OCI-LY7 (cell line): ENCODE data around the gene CNTN5. TPM values are rescaled to one million over a fixed set of nuclear protein-coding genes. Genes with fewer than 3 reads are reported as not detected.

ENCODE experiments used
- BruUV-seq: library from RNA; stranded (reverse); fragments of 400-500 nt; replicated peaks from 2 replicates; lab custom pipeline; 2021; lab: Mats Ljungman, UMichigan
- CTCF ChIA-PET: fragments of 300-600 bp; sonication (Branson Sonifier 250); formaldehyde crosslinking; loops from one replicate; lab custom pipeline; 2022; ENCODE audit warnings: antibody characterized with exemption; ENCODE audit not compliant: unreplicated experiment; lab: Charles Lee
- POLR2A ChIA-PET: fragments of 300-600 bp; sonication (Branson Sonifier 250); formaldehyde crosslinking; loops from one replicate; lab custom pipeline; 2022; ENCODE audit warnings: antibody characterized with exemption; lab: Charles Lee
- DNase-seq: peaks from one replicate; pipeline ENCODE4 v3.0.0-alpha.2; 2015; ENCODE audit warnings: low spot score
- H2AFZ ChIP-seq: fragments of 200-600 bp; sonication (generic), shearing (Covaris generic); 2 replicates; pipeline ENCODE4 v1.6.1; 2014; ENCODE audit warnings: mild to moderate bottlenecking, antibody characterized with exemption, low read length, moderate library complexity
- H3K27ac ChIP-seq: fragments of 200-600 bp; sonication (generic); 2 replicates; pipeline ENCODE4 v1.5.1; 2014; ENCODE audit warnings: mixed run types, low read depth, mild to moderate bottlenecking, moderate library complexity, low read length, inconsistent platforms; ENCODE audit not compliant: poor library complexity, severe bottlenecking
- H3K36me3 ChIP-seq: fragments of 200-600 bp; sonication (generic); 2 replicates; pipeline ENCODE4 v1.6.1; 2014; ENCODE audit warnings: mild to moderate bottlenecking, antibody characterized with exemption, low read length, moderate library complexity, mixed read lengths; ENCODE audit not compliant: insufficient read depth
- H3K4me1 ChIP-seq: fragments of 200-600 bp; sonication (generic); 2 replicates; pipeline ENCODE4 v1.5.1; 2014; ENCODE audit warnings: mild to moderate bottlenecking, low read length; ENCODE audit not compliant: insufficient read depth, poor library complexity, severe bottlenecking
- H3K4me2 ChIP-seq: fragments of 200-600 bp; sonication (generic); 2 replicates; pipeline ENCODE4 v1.6.1; 2014; ENCODE audit warnings: mild to moderate bottlenecking, low read length
- H3K4me3 ChIP-seq: fragments of 200-600 bp; sonication (generic); 2 replicates; pipeline ENCODE4 v1.5.1; 2014; ENCODE audit warnings: mild to moderate bottlenecking, low read depth, low read length; ENCODE audit not compliant: poor library complexity, severe bottlenecking
- H3K79me2 ChIP-seq: fragments of 200-600 bp; sonication (generic); 2 replicates; pipeline ENCODE4 v1.6.1; 2016; ENCODE audit warnings: low read depth, mild to moderate bottlenecking, low read length, moderate library complexity, mixed read lengths; ENCODE audit not compliant: insufficient read depth
- H3K9me2 ChIP-seq: fragments of 200-600 bp; sonication (generic); 2 replicates; pipeline ENCODE4 v1.6.1; 2016; ENCODE audit warnings: mild to moderate bottlenecking, low read length, mixed read lengths; ENCODE audit not compliant: insufficient read depth
- H3K9me3 ChIP-seq: fragments of 200-600 bp; sonication (generic); 2 replicates; pipeline ENCODE4 v1.6.1; 2014; ENCODE audit warnings: mild to moderate bottlenecking, mixed run types, low read length, mixed read lengths
- H4K20me1 ChIP-seq: fragments of 200-600 bp; sonication (generic); 2 replicates; pipeline ENCODE4 v1.6.1; 2014; ENCODE audit warnings: mild to moderate bottlenecking, antibody characterized with exemption, low read length, moderate library complexity, mixed read lengths; ENCODE audit not compliant: insufficient read depth
- CTCF ChIP-seq: fragments of 200-600 bp; sonication (generic); conservative IDR thresholded peaks from 2 replicates; pipeline ENCODE4 v1.5.1; 2014; ENCODE audit warnings: mild to moderate bottlenecking, antibody characterized with exemption, low read length, moderate library complexity, mixed read lengths
- EZH2phosphoT487 ChIP-seq: fragments of 200-600 bp; sonication (generic); IDR thresholded peaks from 2 replicates; pipeline ENCODE4 v1.6.1; 2018; ENCODE audit warnings: low read depth, borderline replicate concordance, mild to moderate bottlenecking, mixed run types, antibody characterized with exemption, low read length, moderate library complexity, mixed read lengths
- intact Hi-C: fragments of 100-400 bp; cut with micrococcal nuclease; formaldehyde crosslinking; loops from one replicate; pipeline ENCODE4 v1.10.0; 2022; ENCODE audit not compliant: unreplicated experiment
- total RNA-seq, 2 experiments: library from RNA; depleted of rRNA in 1 of 2; stranded (reverse); fragments of >200 nt in 1 of 2; shearing (Covaris generic) in 1 of 2; gene quantifications; 2 replicates each; pipeline ENCODE4 v1.2.3, GENCODE V29; 2014 to 2022

CNTN5 gene
- total RNA-seq, 2 experiments from 2014 or later: not detected

DNA sequence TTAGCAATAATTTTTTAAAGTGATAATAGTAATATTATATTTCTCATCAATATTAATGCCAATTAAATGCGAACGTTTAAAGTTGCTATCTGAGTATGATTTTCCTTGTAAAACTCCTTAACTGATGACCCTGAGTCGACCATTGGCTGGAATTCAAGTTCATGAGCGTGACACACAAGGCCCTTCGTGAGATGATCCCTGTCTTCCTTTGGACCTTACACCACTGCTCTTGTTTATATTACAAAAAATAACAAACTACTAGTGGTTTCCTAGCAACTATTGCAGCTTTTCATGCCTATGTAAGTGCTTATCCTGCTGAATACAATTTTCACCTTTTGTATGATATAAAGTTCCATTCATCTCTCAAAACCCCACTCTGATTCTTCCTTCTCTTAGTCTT lies 752.9 kb downstream of the CNTN5 start:
- DNase-seq: no peak
- TF ChIP-seq EZH2phosphoT487: no peak
- no peak for TF ChIP-seq CTCF
- no peaks in the 10 kb centered on the region for H3K79me2 ChIP-seq
- no TSS peak for BruUV-seq
- H3K4me3 ChIP-seq: no peak overlapping the region
- H3K9me3 ChIP-seq: no peaks in the 10 kb centered on the region
- H3K36me3 ChIP-seq: no peaks in the 10 kb centered on the region
- H3K9me2 ChIP-seq: no peaks in the 10 kb centered on the region
- no peaks in the 10 kb centered on the region for H3K4me1 ChIP-seq
- no peak overlapping the region for H3K27ac ChIP-seq
- H4K20me1 ChIP-seq: no peaks in the 10 kb centered on the region
- CTCF ChIA-PET: no interaction called here
- no peak overlapping the region for H2AFZ ChIP-seq
- no peak overlapping the region for H3K4me2 ChIP-seq
- POLR2A ChIA-PET: no interaction called here
- intact Hi-C loops: no loop called here

DNA sequence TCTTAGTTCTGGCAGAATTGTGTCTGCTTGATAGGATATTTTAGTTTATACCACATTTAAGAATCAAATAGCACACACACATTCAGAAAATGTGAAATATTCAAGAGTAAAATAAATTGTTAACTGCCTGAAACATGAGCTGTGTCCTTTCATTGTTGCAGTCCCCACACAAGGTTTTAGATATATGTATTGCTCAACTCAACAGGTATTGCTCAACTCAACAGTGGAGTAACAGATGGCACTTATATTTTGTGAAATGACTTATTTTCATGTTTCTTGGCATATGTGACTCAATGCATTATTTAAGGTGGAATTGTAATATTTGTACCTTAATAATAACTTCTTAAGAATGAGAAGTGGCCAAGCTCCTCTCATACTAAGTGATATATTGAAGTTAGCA lies 760.3 kb downstream of the CNTN5 start:
- Histone ChIP-seq H3K79me2 (no peaks in the 10 kb centered on the region), H4K20me1 (no peaks in the 10 kb centered on the region), H3K4me2 (no peak overlapping the region), H3K4me3 (no peak overlapping the region), H3K36me3 (no peaks in the 10 kb centered on the region), H3K4me1 (no peaks in the 10 kb centered on the region), H3K27ac (no peak overlapping the region), H3K9me3 (no peaks in the 10 kb centered on the region), H3K9me2 (no peaks in the 10 kb centered on the region), H2AFZ (no peak overlapping the region)
- CTCF ChIA-PET: no interaction called here
- TF ChIP-seq CTCF: no peak
- no peak for TF ChIP-seq EZH2phosphoT487
- no peak for DNase-seq
- BruUV-seq: no TSS peak
- intact Hi-C loops: no loop called here
- POLR2A ChIA-PET: no interaction called here

GRCh38 chr11:99791354-99791753 lies 770.6 kb downstream of the CNTN5 start:
- no TSS peak for BruUV-seq

More at GRCh38 chr11:99791354-99791753, 770.6 kb downstream of the CNTN5 start:
- H3K36me3 ChIP-seq: no peaks in the 10 kb centered on the region
- no peak overlapping the region for H3K27ac ChIP-seq
- H4K20me1 ChIP-seq: no peaks in the 10 kb centered on the region
- H3K79me2 ChIP-seq: no peaks in the 10 kb centered on the region
- ChIA-PET CTCF (no interaction called here), POLR2A (no interaction called here)
- H3K4me2 ChIP-seq: no peak overlapping the region
- H3K4me3 ChIP-seq: no peak overlapping the region
- no peak for TF ChIP-seq EZH2phosphoT487
- TF ChIP-seq CTCF: no peak
- no peak for DNase-seq
- H3K9me2 ChIP-seq: no peaks in the 10 kb centered on the region
- no peak overlapping the region for H2AFZ ChIP-seq
- H3K4me1 ChIP-seq: no peaks in the 10 kb centered on the region
- H3K9me3 ChIP-seq: no peaks in the 10 kb centered on the region
- intact Hi-C loops: no loop called here
